Measurements from ENCODE around the gene ESYT3.
"Not testable (repeated sequence)": the region's sequence is repeated elsewhere in the genome, so short reads cannot be mapped to it uniquely, and the experiment has no call there.

The ESYT3 gene

GRCh38 chr3:138443091-138443490 is 8.7 kb downstream of the ESYT3 start:
- no peak for DNase-seq (ENCODE audit: low read depth)

GRCh38 chr3:138443521-138444503 is 9.4 kb downstream of the ESYT3 start:
- no peak for DNase-seq (ENCODE audit: low read depth)

GRCh38 chr3:138445236-138445635 is 10.8 kb downstream of the ESYT3 start:
- DNase-seq (ENCODE audit: low read depth) = no peak

DNA sequence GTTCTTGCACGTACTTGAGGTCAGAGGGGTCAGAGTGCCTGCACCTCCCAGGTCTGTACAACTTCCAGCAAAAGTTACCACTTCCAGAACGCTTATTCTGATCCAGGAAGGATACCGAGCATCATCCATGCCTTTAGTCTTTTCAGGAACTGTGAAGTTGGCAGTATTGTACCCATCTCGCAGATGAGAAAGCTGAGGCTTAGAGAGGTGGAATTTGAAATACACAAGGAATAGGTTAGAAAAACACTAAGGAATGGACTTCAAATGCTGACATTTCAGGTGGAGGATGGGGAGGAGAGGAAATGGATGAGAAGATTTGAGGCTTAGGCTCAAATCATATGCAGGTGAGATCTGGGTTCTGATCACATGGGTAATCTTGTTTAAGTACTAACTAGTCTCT is 11.2 kb downstream of the ESYT3 start:
- no peak for DNase-seq (ENCODE audit: low read depth)

- DNase-seq (ENCODE audit: low read depth) = no peak
Observed at GRCh38 chr3:138448631-138449030, 14.2 kb downstream of the ESYT3 start.

- DNase-seq (ENCODE audit: low read depth) = no peak
Observed at GRCh38 chr3:138449490-138449889, 15.1 kb downstream of the ESYT3 start.

DNA sequence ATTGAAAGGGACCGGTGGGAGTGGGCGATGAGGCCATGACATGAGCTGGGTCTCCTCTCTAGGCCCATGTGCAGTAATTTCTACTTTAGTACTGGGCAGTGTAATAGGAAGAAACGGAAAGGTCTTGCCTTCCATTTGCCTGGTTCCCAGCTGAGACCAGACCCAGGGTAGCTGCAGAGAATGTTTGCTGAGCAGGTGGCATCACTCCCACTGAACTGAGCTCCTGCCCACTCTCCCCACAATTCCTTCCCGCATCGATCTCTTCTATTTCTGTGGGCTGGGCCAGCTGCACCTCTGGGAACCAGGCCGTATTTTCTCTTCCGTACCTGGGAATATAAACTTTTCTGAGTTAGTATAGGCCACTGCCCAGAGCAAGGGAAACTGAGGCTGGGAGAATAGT is 15.8 kb downstream of the ESYT3 start:
- DNase-seq (ENCODE audit: low read depth) = no peak

- no peak for DNase-seq (ENCODE audit: low read depth)
Observed at GRCh38 chr3:138450704-138451424, 16.4 kb downstream of the ESYT3 start.

DNA sequence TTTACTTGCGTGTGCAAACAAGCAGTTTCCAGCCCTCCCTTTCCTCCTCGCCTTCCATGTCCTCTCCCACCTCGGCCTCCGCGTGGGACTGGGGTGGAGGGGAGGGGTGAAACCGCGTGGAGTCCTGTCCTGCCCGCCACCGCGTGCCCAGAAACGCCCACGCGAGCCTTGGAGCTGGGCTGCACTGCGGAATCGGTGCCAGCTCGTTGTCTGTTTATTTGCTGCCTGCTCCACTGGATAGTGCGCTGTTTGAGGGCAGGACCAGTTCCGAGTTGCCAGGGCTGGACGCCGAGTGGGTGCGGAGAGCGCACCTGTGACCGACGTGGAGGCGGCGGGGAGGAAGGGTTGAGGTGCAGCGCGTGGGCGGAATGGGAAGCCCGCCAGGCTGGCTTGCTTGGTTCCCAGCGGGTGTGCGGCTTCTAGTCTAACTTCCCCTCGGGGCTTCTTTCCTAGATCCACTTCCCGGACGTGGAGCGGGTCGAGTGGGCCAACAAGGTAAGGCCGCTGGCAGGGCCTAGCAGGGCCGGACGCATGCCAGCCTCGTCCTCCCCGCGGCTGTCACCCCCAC is 17.3 kb downstream of the ESYT3 start:
- no peak for DNase-seq (ENCODE audit: low read depth)

DNA sequence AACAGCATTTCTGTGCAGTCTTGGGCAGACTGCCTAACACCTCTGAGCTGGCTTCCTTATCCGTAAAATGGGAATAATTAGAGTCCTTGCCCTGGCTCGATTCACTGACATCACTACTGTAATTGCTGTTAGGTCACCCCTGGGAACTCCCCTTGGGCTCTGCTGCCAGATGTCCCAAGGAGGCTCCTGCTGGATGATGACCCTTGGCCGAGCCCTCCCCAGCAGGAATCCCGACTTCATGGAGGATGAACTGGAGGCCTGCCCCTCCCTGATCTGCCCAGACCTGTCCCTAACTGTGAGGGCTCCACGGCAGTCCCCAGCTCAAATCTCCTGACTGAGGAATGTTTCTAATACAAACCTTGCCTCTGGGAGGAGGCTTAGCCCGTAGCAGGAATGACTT is 18.0 kb downstream of the ESYT3 start:
- no peak for DNase-seq (ENCODE audit: low read depth)

- DNase-seq (ENCODE audit: low read depth) = not testable (repeated sequence)
Observed at GRCh38 chr3:138453940-138454339, 19.5 kb downstream of the ESYT3 start.

- no peak for DNase-seq (ENCODE audit: low read depth)
Observed at GRCh38 chr3:138455801-138456716, 21.6 kb downstream of the ESYT3 start.

GRCh38 chr3:138456961-138457862 is 22.8 kb downstream of the ESYT3 start:
- DNase-seq (ENCODE audit: low read depth) = no peak

DNA sequence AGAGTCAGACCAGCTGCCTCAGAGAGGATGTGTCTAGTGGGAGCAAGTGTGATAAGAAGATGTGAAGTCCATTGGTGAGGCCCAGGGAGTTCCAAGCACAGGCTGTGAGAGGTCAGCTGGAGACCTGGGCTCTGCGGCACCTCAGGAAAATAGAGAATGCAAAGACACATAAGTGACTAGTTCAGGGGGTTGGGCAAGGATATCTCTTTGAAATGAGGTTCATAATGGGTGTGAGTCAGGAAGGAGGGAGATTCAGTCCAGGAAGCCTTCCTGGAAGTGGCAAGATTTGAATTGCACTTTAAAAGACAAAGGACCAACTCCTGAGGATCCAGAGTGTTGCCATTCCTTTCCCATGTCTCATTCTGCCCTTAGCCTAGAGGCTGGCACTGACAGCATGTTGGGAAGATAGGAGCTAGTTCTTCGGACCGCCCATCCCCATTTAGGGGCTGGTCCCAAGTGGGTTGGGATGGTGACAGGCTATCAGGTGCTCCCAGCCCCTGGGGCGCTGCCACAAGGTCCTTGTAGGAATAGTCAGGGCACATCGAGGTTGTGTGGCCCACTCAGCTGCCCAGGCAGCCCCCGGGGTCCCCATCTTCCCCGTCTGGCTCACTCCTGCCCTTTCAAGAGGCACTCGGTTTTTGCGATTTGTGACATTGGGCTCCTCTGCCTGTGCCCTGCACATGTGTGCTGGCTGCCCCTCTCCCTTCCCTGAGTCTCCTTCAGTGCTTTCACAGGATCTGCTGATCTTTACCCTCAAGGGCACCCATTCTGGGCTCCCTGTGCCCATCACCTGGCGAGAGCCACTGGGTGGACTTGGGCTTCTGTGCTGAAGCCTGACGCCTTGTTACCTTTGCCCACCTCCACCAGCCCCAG is 23.7 kb downstream of the ESYT3 start:
- no peak for DNase-seq (ENCODE audit: low read depth)

DNA sequence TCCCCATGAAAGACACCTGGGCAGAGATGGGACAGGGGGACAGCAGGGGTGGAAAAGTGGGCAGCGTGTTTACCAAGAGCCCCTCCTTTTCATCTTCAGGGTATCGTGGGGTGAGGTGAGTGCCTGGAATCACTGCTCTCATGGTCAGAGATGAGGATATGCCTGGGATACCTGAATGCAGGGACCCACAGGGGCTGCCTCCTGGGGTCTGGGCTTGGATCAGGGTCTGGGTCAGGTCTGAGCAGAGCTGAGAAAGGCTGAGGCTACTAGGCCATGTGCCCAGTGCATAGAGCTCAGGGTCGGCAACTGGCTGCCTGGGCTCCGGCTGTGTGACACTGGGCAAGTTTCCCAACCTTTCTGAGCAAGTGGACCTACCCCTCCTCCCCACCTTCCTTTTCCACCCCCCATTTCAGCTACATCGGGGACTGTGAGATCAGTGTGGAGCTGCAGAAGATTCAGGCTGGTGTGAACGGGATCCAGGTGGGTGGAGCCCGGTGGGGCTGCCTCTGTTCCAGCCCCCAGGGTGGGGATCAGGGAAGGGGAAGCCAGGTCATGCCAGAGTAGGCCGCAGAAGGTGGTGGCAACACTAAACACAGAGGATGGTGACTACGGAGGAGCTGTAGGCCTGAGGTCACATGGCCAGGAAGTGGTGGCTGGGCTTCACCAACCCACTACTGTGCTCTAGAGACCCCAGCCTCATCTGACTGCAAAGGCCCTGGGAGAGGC is 24.5 kb downstream of the ESYT3 start:
- DNase-seq (ENCODE audit: low read depth) = no peak

DNA sequence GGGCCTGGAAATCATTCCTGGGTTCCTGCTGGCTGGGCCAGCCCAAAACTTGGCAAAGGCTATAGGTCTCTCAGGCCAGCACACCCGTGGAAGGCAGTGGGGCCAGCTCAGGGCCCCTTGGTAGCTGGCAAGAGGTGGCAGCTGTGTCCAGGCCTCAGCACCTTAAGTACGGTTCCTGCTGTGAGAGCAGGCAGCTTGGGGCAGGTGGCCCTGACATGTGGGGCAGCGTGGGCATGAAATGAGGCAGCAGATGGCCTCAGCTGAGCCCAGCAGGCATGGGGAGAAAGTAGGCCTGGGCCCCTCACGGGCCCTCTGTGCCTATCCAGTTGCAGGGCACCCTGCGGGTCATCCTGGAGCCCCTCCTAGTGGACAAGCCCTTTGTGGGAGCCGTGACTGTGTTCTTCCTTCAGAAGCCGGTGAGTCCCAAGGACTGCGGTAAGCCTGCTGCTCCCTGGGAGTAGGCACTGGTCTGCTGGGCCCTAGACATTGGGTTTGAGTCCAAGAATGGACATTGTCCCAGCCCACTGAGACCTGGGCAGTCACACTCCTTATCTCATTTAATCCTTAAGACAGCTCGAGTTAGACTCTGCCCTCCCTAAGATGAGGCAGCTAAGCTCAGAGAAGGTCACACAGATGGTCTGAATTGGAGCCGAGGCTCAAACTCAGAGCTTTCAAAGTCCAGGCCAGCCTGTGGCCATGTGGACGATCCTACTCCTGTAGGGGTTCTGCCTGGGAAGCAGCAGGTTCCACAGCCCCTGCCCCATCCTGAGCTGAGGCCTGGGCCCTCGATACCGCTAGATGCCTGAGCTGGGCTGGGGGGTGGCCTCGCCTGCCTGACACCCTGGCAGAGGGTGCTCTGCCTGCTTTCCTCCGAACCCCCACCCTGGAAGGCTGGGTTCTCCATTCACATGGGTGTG is 25.5 kb downstream of the ESYT3 start:
- no peak for DNase-seq (ENCODE audit: low read depth)

GRCh38 chr3:138460536-138461205 is 26.3 kb downstream of the ESYT3 start:
- DNase-seq (ENCODE audit: low read depth) = no peak

Measured in activated T-cell treated with anti-CD3 and anti-CD28 coated beads for 48 hours (primary cell).